ENCODE data around the gene H6PD. TPM values are rescaled to one million over a fixed set of nuclear protein-coding genes. Genes with fewer than 3 reads are reported as not detected.

Gene H6PD
- total and polyA plus RNA-seq, 2 experiments from 2014 or later, result 1.2 to 4.7 TPM

- no peak for TF ChIP-seq ZNF462 (CRISPR knock-in tag; IDR thresholded peaks at IDR 0.05)
- no peak for TF ChIP-seq JUNB (IDR thresholded peaks at IDR 0.05; ENCODE audit: unreplicated experiment)
These were observed 59.8 kb downstream of the H6PD start (continued) for GRCh38 chr1:9294405-9294773.

DNA sequence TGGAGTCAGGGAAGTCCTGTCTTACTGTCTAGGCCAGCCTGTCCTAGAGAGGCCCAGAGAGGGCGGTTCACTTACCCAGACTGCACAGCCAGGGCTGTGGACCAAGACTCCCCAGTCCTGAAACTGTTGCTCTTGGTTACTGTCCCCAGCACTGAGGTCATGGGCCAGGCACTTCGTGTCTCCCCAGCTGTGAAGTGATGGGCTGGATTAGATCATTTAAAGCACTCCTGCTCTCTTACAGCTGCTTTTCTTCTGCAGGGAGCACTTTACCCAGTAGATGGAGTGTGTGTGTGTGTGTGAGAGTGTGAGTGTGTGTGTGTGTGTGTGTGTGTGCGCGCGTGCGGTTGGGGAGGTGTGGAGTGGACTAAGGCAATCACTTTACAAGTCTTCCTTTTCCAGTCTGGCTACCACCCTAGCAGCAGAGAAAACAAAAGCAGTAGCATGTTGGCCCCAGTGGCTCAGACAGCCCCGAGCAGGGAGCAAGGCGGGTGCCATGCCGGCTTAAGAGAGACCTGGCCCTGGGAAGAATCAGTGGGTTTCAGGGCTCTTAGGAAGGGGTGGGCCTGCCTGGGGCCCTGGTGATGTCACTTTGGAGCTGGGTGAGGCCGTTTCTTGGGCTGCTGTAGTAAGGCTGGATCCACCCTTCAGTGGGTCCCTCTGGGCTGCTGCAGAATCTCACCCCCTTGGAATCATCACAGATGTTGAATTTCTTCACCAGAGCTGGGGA is 60.5 kb downstream of the H6PD start:
- H3K4me3 Mint-ChIP-seq, result no peak overlapping the region
- no peak overlapping the region for H3K27ac Mint-ChIP-seq
- Histone ChIP-seq H3K4me2 (no peak overlapping the region), H3K4me1 (ENCODE audit: insufficient read depth) (no peaks in the 10 kb centered on the region; the same call in 1 of the 2 replicates), H3K79me2 (replicated peaks; ENCODE audit: insufficient read depth) (no peaks in the 10 kb centered on the region), H4K20me1 (replicated peaks; ENCODE audit: insufficient read depth) (no peaks in the 10 kb centered on the region; the same call in 1 of the 2 replicates), H2AFZ (no peak overlapping the region), H3K9me2 (ENCODE audit: insufficient read depth) (no peaks in the 10 kb centered on the region), H3K27me3 (ENCODE audit: insufficient read depth) (peaks cover 28% of the 10 kb centered on the region), H3F3A (replicated peaks; ENCODE audit: low read depth) (0 out of 2 replicates have a peak, but pooled peaks cover 7% of the 10 kb centered on the region), H3K36me3 (ENCODE audit: insufficient read depth) (no peaks in the 10 kb centered on the region), H3K4me3 (no peak overlapping the region), H3K27ac (ENCODE audit: low read depth) (no peak overlapping the region)
- no peaks in the 10 kb centered on the region for H3K9me3 Mint-ChIP-seq
- H3K36me3 Mint-ChIP-seq (ENCODE audit: low read depth), result no peaks in the 10 kb centered on the region; the same call in 2 of the 3 replicates
- peaks cover 10% of the 10 kb centered on the region for H3K27me3 Mint-ChIP-seq (ENCODE audit: insufficient read depth, low read depth, poor library complexity)
- DNase-seq (ENCODE audit: low spot score) (no peak), ATAC-seq (no peak)
- peaks cover 11% of the 10 kb centered on the region; the same call in 2 of the 3 replicates for H3K4me1 Mint-ChIP-seq
- no peak for TF ChIP-seq ZNF462 (CRISPR knock-in tag; IDR thresholded peaks at IDR 0.05)
- TF ChIP-seq, protein P1, sequence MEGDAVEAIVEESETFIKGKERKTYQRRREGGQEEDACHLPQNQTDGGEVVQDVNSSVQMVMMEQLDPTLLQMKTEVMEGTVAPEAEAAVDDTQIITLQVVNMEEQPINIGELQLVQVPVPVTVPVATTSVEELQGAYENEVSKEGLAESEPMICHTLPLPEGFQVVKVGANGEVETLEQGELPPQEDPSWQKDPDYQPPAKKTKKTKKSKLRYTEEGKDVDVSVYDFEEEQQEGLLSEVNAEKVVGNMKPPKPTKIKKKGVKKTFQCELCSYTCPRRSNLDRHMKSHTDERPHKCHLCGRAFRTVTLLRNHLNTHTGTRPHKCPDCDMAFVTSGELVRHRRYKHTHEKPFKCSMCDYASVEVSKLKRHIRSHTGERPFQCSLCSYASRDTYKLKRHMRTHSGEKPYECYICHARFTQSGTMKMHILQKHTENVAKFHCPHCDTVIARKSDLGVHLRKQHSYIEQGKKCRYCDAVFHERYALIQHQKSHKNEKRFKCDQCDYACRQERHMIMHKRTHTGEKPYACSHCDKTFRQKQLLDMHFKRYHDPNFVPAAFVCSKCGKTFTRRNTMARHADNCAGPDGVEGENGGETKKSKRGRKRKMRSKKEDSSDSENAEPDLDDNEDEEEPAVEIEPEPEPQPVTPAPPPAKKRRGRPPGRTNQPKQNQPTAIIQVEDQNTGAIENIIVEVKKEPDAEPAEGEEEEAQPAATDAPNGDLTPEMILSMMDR (conservative IDR thresholded peaks at IDR 0.05; ENCODE audit: low read depth in 2 of 2), result 0 out of 4 replicates have a peak, but pooled peaks of 1 of the 2 experiments have one; percentile 9
